Measurements from ENCODE around the gene B9D1.

The B9D1 gene

GRCh38 chr17:19362277-19363113 is at the start of gene B9D1:
Gene B9D1 (minus strand): TSS chr17:19362723. CDS start chr17:19362569, 154 bp downstream.
- peak; percentile 34 for DNase-seq

GRCh38 chr17:19411631-19412030 is 49.1 kb upstream of the B9D1 start:
- DNase-seq: no peak

GRCh38 chr17:19410875-19411620 is 48.5 kb upstream of the B9D1 start, which contains the start of gene RNF112:
Gene RNF112 (plus strand): TSS chr17:19411232. CDS start chr17:19411409, 177 bp downstream.
- DNase-seq: no peak

GRCh38 chr17:19410091-19410490 is 47.6 kb upstream of the B9D1 start:
- no peak for DNase-seq

- DNase-seq: no peak
Measured at GRCh38 chr17:19409509-19409908, 47.0 kb upstream of the B9D1 start.

- DNase-seq: no peak
Measured at GRCh38 chr17:19409066-19409465, 46.5 kb upstream of the B9D1 start.

- DNase-seq: no peak
Measured at GRCh38 chr17:19408346-19408710, 45.8 kb upstream of the B9D1 start.

- no peak for DNase-seq
Measured at GRCh38 chr17:19407601-19408345, 45.2 kb upstream of the B9D1 start.

- DNase-seq: no peak
Measured at GRCh38 chr17:19405114-19405513, 42.6 kb upstream of the B9D1 start.

GRCh38 chr17:19404264-19404663 is 41.7 kb upstream of the B9D1 start:
- no peak for DNase-seq

- DNase-seq: no peak
Measured at GRCh38 chr17:19403021-19403420, 40.5 kb upstream of the B9D1 start.

- no peak for DNase-seq
Measured at GRCh38 chr17:19402171-19402570, 39.6 kb upstream of the B9D1 start.

- no peak for DNase-seq
Measured at GRCh38 chr17:19401321-19402010, 38.9 kb upstream of the B9D1 start.

- no peak for DNase-seq
Measured at GRCh38 chr17:19399750-19400450, 37.4 kb upstream of the B9D1 start.

GRCh38 chr17:19398301-19399181 is 36.0 kb upstream of the B9D1 start:
- peak; percentile 29 for DNase-seq

GRCh38 chr17:19397556-19398041 is 35.1 kb upstream of the B9D1 start:
- no peak for DNase-seq

- DNase-seq: no peak
Measured at GRCh38 chr17:19392303-19392702, 29.8 kb upstream of the B9D1 start.

- no peak for DNase-seq
Measured at GRCh38 chr17:19391432-19391831, 28.9 kb upstream of the B9D1 start.

GRCh38 chr17:19390951-19391350 is 28.4 kb upstream of the B9D1 start:
- DNase-seq: no peak
